Activated CD4-positive, alpha-beta T cell treated with anti-CD3 and anti-CD28 coated beads, Interleukin-2, amount 10 ng/mL, durations not matched to agents 7 days and 5 days (primary cell): ENCODE data around the gene APOBEC3G. TPM values are rescaled to one million over a fixed set of nuclear protein-coding genes. Genes with fewer than 3 reads are reported as not detected.
"Not testable (repeated sequence)": the region's sequence is repeated elsewhere in the genome, so short reads cannot be mapped to it uniquely, and the experiment has no call there.

Source experiments
- CTCF ChIA-PET: fragments of 350-600 bp; sonication (Branson Sonifier 250); formaldehyde crosslinking; loops from one replicate; lab custom pipeline; 2021; ENCODE audit warnings: antibody characterized with exemption; lab: Charles Lee
- POLR2A ChIA-PET: fragments of 350-600 bp; sonication (Branson Sonifier 250); formaldehyde crosslinking; loops from one replicate; lab custom pipeline; 2021; ENCODE audit warnings: antibody characterized with exemption; lab: Charles Lee
- DNase-seq: peaks from one replicate; pipeline ENCODE4 v3.0.0-alpha.2; 2020
- H3K27ac Mint-ChIP-seq: one replicate; pipeline ENCODE4 v1.8.0; 2021; ENCODE audit warnings: mild to moderate bottlenecking, moderate library complexity, mixed read lengths
- H3K27me3 Mint-ChIP-seq: one replicate; pipeline ENCODE4 v1.8.0; 2021; ENCODE audit warnings: mixed read lengths
- H3K36me3 Mint-ChIP-seq: one replicate; pipeline ENCODE4 v1.8.0; 2021; ENCODE audit warnings: low read depth, mixed read lengths
- H3K4me1 Mint-ChIP-seq: one replicate; pipeline ENCODE4 v1.8.0; 2021; ENCODE audit warnings: mixed read lengths
- H3K4me3 Mint-ChIP-seq: one replicate; pipeline ENCODE4 v1.8.0; 2021; ENCODE audit warnings: mild to moderate bottlenecking, moderate library complexity, mixed read lengths
- H3K9me3 Mint-ChIP-seq: one replicate; pipeline ENCODE4 v1.8.0; 2021; ENCODE audit warnings: mixed read lengths
- total RNA-seq, 2 experiments: library from RNA; stranded (reverse); gene quantifications; one replicate each; pipeline ENCODE4 v1.2.3, GENCODE V29; 2021

The APOBEC3G gene
- 10 to 100 TPM; 89.6 to 96.4 TPM for total RNA-seq

GRCh38 chr22:39077026-39077840, at the start of gene APOBEC3G:
APOBEC3G (plus strand) TSS chr22:39077275; CDS start chr22:39077362, 87 bp downstream.
- H3K9me3 Mint-ChIP-seq, H3K27me3 Mint-ChIP-seq, CTCF ChIA-PET: not testable (repeated sequence)
- Mint-ChIP-seq H3K27ac (peak within 1 kb of the TSS; percentile 92), H3K4me1 (peaks cover 51% of the 10 kb centered on the region), H3K4me3 (peak within 1 kb of the TSS; percentile 97), H3K36me3 (peaks cover 36% of the 10 kb centered on the region)
- POLR2A ChIA-PET, result interaction anchor here (0.7 to 1.9 kb wide), 2 partner anchors 13 to 16 kb away, joined by 3 to 4 read pairs; no protein-coding TSS in a partner anchor
- peak; percentile 73 for DNase-seq

- H3K4me3 Mint-ChIP-seq, result no peak overlapping the region
- H3K4me1 Mint-ChIP-seq, result peaks cover 40% of the 10 kb centered on the region
- CTCF ChIA-PET, result interaction anchor here (0.6 to 0.9 kb wide), 2 partner anchors 12 to 963 kb away, joined by 3 read pairs; no protein-coding TSS in a partner anchor
- H3K9me3 Mint-ChIP-seq, result no peaks in the 10 kb centered on the region
- H3K36me3 Mint-ChIP-seq, result peaks cover 20% of the 10 kb centered on the region
- POLR2A ChIA-PET, result no interaction called here
- peak overlapping the region; percentile 46 for H3K27ac Mint-ChIP-seq
- H3K27me3 Mint-ChIP-seq, result no peaks in the 10 kb centered on the region
- DNase-seq, result no peak
Observed at GRCh38 chr22:39027717-39028116, 49.4 kb upstream of the APOBEC3G start.

- H3K27ac Mint-ChIP-seq, result no peak overlapping the region
- no peaks in the 10 kb centered on the region for H3K27me3 Mint-ChIP-seq
- peaks cover 38% of the 10 kb centered on the region for H3K4me1 Mint-ChIP-seq
- DNase-seq, result no peak
- H3K4me3 Mint-ChIP-seq, result no peak overlapping the region
- POLR2A ChIA-PET, result no interaction called here
- H3K9me3 Mint-ChIP-seq, result no peaks in the 10 kb centered on the region
- CTCF ChIA-PET, result interaction anchor here (0.5 to 1.4 kb wide), 4 partner anchors 9 to 963 kb away, joined by 3 to 4 read pairs (median 3); no protein-coding TSS in a partner anchor
- peaks cover 24% of the 10 kb centered on the region for H3K36me3 Mint-ChIP-seq
Observed at GRCh38 chr22:39028281-39028680, 48.8 kb upstream of the APOBEC3G start.

GRCh38 chr22:39029227-39029626, 47.8 kb upstream of the APOBEC3G start:
- peaks cover 22% of the 10 kb centered on the region for H3K36me3 Mint-ChIP-seq
- CTCF ChIA-PET, result interaction anchor here (1.4 kb wide), 1 partner anchor 70 kb away, joined by 3 read pairs; no protein-coding TSS in a partner anchor

GRCh38 chr22:39030705-39031104, 46.4 kb upstream of the APOBEC3G start:
- Mint-ChIP-seq H3K27ac (no peak overlapping the region), H3K4me3 (no peak overlapping the region), H3K36me3 (peaks cover 14% of the 10 kb centered on the region), H3K27me3 (no peaks in the 10 kb centered on the region), H3K9me3 (no peaks in the 10 kb centered on the region), H3K4me1 (peaks cover 14% of the 10 kb centered on the region)
- CTCF ChIA-PET, result no interaction called here
- no peak for DNase-seq
- POLR2A ChIA-PET, result no interaction called here

More at GRCh38 chr22:39029227-39029626, 47.8 kb upstream of the APOBEC3G start:
- no peak overlapping the region for H3K27ac Mint-ChIP-seq
- H3K9me3 Mint-ChIP-seq, result no peaks in the 10 kb centered on the region
- POLR2A ChIA-PET, result no interaction called here
- no peak for DNase-seq
- peaks cover 29% of the 10 kb centered on the region for H3K4me1 Mint-ChIP-seq
- no peaks in the 10 kb centered on the region for H3K27me3 Mint-ChIP-seq
- no peak overlapping the region for H3K4me3 Mint-ChIP-seq

DNA sequence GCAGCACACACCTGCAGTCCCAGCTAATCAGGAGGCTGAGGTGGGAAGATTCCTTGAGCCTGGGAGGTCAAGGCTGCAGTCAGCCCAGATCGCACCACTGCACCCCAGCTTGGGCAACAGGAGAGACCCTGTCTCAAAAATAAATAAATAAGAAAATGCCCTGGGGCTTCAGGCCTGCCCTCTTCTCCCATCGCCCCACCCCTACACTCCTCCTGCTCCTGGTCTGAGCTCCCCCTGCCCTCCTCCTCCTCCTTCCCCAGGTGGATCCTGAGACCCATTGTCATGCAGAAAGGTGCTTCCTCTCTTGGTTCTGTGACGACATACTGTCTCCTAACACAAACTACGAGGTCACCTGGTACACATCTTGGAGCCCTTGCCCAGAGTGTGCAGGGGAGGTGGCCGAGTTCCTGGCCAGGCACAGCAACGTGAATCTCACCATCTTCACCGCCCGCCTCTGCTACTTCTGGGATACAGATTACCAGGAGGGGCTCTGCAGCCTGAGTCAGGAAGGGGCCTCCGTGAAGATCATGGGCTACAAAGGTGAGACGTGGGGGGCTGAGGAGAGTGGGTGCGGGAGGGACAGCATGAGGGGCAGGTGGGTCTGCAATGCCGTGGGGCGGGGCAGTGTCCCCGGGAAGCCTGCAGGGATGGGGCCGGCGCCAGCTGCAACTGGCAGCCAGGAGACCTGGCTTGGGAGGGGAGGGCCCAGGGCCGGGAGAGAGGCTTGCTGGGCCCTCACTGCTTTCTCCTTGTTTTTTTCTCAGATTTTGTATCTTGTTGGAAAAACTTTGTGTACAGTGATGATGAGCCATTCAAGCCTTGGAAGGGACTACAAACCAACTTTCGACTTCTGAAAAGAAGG, 45.4 kb upstream of the APOBEC3G start:
- CTCF ChIA-PET, result interaction anchor here (0.6 kb wide), 1 partner anchor 337 kb away, joined by 3 read pairs; no protein-coding TSS in a partner anchor
- Mint-ChIP-seq H3K4me1 (peaks cover 11% of the 10 kb centered on the region), H3K36me3 (peaks cover 12% of the 10 kb centered on the region)
- POLR2A ChIA-PET, H3K9me3 Mint-ChIP-seq, H3K4me3 Mint-ChIP-seq, H3K27me3 Mint-ChIP-seq, H3K27ac Mint-ChIP-seq, DNase-seq: not testable (repeated sequence)

DNA sequence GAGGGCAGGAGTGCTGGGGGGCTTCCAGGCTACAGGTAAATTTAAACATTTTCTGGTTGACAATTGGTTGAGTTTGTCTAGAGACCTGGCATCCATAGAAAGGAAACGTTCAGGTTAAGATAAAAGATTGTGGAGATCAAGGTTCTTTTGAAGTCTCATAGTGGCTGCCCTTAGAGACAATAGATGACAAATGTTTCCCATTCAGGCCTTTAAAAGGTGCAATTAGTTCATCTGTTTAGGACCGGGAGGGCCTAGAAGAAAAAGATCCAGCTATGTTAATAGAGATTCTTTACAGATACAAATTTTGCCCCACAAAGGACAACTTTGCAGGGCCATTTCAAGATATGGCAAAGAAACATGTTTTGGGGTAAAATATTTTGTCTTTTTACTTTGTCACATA, 40.0 kb upstream of the APOBEC3G start:
- H3K36me3 Mint-ChIP-seq, POLR2A ChIA-PET, DNase-seq, H3K9me3 Mint-ChIP-seq, H3K4me3 Mint-ChIP-seq, H3K27me3 Mint-ChIP-seq: not testable (repeated sequence)
- Mint-ChIP-seq H3K4me1 (peaks cover 40% of the 10 kb centered on the region), H3K27ac (peak overlapping the region; percentile 10)
- CTCF ChIA-PET, result interaction anchor here (0.7 kb wide), 1 partner anchor 8 kb away, joined by 4 read pairs; no protein-coding TSS in a partner anchor

GRCh38 chr22:39039306-39040126, 37.6 kb upstream of the APOBEC3G start:
- H3K36me3 Mint-ChIP-seq, result peaks cover 7% of the 10 kb centered on the region
- CTCF ChIA-PET, result interaction anchor here (1.2 to 1.4 kb wide), 2 partner anchors 11 to 169 kb away, joined by 3 to 5 read pairs; no protein-coding TSS in a partner anchor
- H3K4me1 Mint-ChIP-seq, result peaks cover 53% of the 10 kb centered on the region
- no peaks in the 10 kb centered on the region for H3K9me3 Mint-ChIP-seq
- no peak for DNase-seq
- POLR2A ChIA-PET, result no interaction called here
- H3K4me3 Mint-ChIP-seq, result peak overlapping the region; percentile 92
- H3K27ac Mint-ChIP-seq, result peak overlapping the region; percentile 81
- H3K27me3 Mint-ChIP-seq, result no peaks in the 10 kb centered on the region

- H3K27me3 Mint-ChIP-seq, H3K9me3 Mint-ChIP-seq, DNase-seq, POLR2A ChIA-PET: not testable (repeated sequence)
- H3K4me1 Mint-ChIP-seq, result peaks cover 56% of the 10 kb centered on the region
- CTCF ChIA-PET, result interaction anchor here (1.2 to 1.4 kb wide), 2 partner anchors 12 to 170 kb away, joined by 3 to 5 read pairs; no protein-coding TSS in a partner anchor
- peak overlapping the region; percentile 81 for H3K27ac Mint-ChIP-seq
- peaks cover 11% of the 10 kb centered on the region for H3K36me3 Mint-ChIP-seq
- H3K4me3 Mint-ChIP-seq, result peak overlapping the region; percentile 92
Observed at GRCh38 chr22:39040155-39040537, 36.9 kb upstream of the APOBEC3G start.

DNA sequence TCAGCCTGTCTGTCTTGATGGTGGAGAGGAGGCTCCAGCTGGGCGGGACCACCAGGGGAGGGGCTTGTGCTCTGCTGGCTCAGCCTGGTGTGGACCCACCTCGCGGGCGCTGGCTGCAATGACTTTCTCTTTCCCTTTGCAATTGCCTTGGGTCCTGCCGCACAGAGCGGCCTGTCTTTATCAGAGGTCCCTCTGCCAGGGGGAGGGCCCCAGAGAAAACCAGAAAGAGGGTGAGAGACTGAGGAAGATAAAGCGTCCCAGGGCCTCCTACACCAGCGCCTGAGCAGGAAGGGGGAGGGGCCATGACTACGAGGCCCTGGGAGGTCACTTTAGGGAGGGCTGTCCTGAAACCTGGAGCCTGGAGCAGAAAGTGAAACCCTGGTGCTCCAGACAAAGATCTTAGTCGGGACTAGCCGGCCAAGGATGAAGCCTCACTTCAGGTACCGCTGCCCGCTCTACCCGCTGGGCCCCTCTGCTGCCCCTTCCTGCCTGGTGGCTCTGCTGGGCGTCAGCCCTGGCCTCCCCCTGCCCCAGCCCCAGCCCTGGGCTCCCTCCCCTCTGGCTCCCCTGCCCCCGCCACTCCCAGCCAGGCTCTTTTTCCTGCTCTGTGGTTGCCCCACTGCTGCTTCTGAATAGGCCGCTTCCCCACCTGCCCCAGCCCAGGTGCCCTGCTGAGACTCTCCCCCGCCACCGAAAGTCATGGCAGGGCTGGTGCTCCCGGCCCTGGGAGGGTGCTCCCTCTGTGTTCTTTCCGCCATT, 36.4 kb upstream of the APOBEC3G start, which contains the start of gene APOBEC3F:
TSS of gene APOBEC3F (plus strand) at position 327 of the 759 bp plus-strand sequence. CDS start at position 424, 97 bp downstream.
- peaks cover 56% of the 10 kb centered on the region for H3K4me1 Mint-ChIP-seq
- H3K9me3 Mint-ChIP-seq, H3K27me3 Mint-ChIP-seq, POLR2A ChIA-PET: not testable (repeated sequence)
- CTCF ChIA-PET, result interaction anchor here (0.6 to 1.4 kb wide), 3 partner anchors 13 to 170 kb away, joined by 3 to 5 read pairs (median 3); no protein-coding TSS in a partner anchor
- H3K27ac Mint-ChIP-seq, result peak within 1 kb of the TSS; percentile 92
- DNase-seq, result peak; percentile 75
- H3K36me3 Mint-ChIP-seq, result peaks cover 16% of the 10 kb centered on the region
- peak within 1 kb of the TSS; percentile 92 for H3K4me3 Mint-ChIP-seq

DNA sequence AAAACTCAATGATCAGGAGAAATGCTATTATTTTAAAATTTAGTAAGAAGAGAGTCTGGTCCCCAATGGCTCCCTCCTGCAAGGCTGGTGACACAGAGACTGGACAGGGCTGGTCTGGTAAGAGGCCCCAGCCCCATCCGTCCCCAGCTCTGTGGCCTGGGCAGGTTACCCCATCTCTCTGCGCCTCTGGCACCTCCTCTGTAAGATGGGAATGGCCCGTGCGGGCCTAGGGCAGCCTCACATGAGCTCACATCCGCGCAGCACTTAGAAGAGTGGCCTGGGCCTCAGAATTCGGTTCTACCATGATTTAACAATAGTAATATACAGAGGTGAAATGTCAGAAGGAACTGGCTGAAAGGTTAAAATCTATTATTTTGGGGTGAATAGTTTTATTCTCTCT, 35.2 kb upstream of the APOBEC3G start:
- CTCF ChIA-PET, result no interaction called here
- POLR2A ChIA-PET, result no interaction called here
- peaks cover 51% of the 10 kb centered on the region for H3K4me1 Mint-ChIP-seq
- H3K36me3 Mint-ChIP-seq, result peaks cover 16% of the 10 kb centered on the region
- H3K4me3 Mint-ChIP-seq, result peak overlapping the region; percentile 92
- H3K27ac Mint-ChIP-seq, result peak overlapping the region; percentile 92
- H3K9me3 Mint-ChIP-seq, result no peaks in the 10 kb centered on the region
- H3K27me3 Mint-ChIP-seq, result no peaks in the 10 kb centered on the region
- DNase-seq, result no peak
